Measurements from ENCODE around the gene PAX5.

Gene PAX5

GRCh38 chr9:36874921-36875320 lies 159.1 kb downstream of the PAX5 start:
- Histone ChIP-seq H3K4me3 (ENCODE audit: low read depth in 1 of 2, low read length in 2 of 2) (no peak overlapping the region), H3K27me3 (ENCODE audit: insufficient read depth, low read length, poor library complexity) (no peaks in the 10 kb centered on the region), H2AFZ (ENCODE audit: low read depth, low read length) (no peak overlapping the region), H3K79me2 (ENCODE audit: insufficient read depth, low read length) (no peaks in the 10 kb centered on the region), H4K20me1 (ENCODE audit: insufficient read depth, low read length) (no peaks in the 10 kb centered on the region), H3K4me2 (ENCODE audit: insufficient read depth, low read length) (no peak overlapping the region), H3K9me3 (ENCODE audit: insufficient read depth, low read length, severe bottlenecking) (no peaks in the 10 kb centered on the region), H3K4me1 (ENCODE audit: insufficient read depth, low read length) (no peaks in the 10 kb centered on the region), H3K36me3 (ENCODE audit: insufficient read depth, low read length) (no peaks in the 10 kb centered on the region), H3K9ac (ENCODE audit: low read depth, low read length) (no peak overlapping the region), H3K27ac (ENCODE audit: low read length) (no peak overlapping the region)
- TF ChIP-seq, protein P1, sequence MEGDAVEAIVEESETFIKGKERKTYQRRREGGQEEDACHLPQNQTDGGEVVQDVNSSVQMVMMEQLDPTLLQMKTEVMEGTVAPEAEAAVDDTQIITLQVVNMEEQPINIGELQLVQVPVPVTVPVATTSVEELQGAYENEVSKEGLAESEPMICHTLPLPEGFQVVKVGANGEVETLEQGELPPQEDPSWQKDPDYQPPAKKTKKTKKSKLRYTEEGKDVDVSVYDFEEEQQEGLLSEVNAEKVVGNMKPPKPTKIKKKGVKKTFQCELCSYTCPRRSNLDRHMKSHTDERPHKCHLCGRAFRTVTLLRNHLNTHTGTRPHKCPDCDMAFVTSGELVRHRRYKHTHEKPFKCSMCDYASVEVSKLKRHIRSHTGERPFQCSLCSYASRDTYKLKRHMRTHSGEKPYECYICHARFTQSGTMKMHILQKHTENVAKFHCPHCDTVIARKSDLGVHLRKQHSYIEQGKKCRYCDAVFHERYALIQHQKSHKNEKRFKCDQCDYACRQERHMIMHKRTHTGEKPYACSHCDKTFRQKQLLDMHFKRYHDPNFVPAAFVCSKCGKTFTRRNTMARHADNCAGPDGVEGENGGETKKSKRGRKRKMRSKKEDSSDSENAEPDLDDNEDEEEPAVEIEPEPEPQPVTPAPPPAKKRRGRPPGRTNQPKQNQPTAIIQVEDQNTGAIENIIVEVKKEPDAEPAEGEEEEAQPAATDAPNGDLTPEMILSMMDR (IDR thresholded peaks at IDR 0.05; ENCODE audit: borderline replicate concordance, extremely low read depth, low read length, poor library complexity, severe bottlenecking), result no peak
- no peak for TF ChIP-seq EZH2 (IDR thresholded peaks at IDR 0.05; ENCODE audit: borderline replicate concordance, low read depth, low read length, severe bottlenecking)
- ATAC-seq (ENCODE audit: insufficient read depth, low read depth) (no peak), DNase-seq (no peak)

DNA sequence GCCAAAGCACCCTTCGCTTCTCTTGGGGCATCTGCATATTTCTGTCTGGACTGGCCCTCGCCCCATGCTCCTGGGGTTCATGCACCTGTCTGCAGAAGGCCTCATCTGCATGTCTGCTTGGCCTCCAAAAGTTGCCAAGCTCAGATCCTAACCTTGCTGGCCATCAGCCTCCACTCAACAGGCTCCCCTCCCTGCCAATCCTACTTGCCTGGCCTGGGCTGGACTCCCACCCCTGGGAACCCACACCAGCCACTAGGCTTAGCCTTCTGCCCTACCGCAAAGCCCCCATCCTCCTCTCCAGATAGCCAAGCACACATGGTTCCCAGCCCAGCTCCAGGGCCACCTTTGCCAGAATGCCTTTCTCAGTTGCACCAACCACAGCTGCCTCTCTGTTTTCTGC lies 159.8 kb downstream of the PAX5 start:
- Histone ChIP-seq H3K4me2 (ENCODE audit: insufficient read depth, low read length) (no peak overlapping the region), H3K36me3 (ENCODE audit: insufficient read depth, low read length) (no peaks in the 10 kb centered on the region), H3K9me3 (ENCODE audit: insufficient read depth, low read length, severe bottlenecking) (no peaks in the 10 kb centered on the region), H3K27ac (ENCODE audit: low read length) (no peak overlapping the region), H3K79me2 (ENCODE audit: insufficient read depth, low read length) (no peaks in the 10 kb centered on the region), H3K4me3 (ENCODE audit: low read depth in 1 of 2, low read length in 2 of 2) (no peak overlapping the region), H4K20me1 (ENCODE audit: insufficient read depth, low read length) (no peaks in the 10 kb centered on the region), H2AFZ (ENCODE audit: low read depth, low read length) (no peak overlapping the region), H3K27me3 (ENCODE audit: insufficient read depth, low read length, poor library complexity) (no peaks in the 10 kb centered on the region), H3K9ac (ENCODE audit: low read depth, low read length) (no peak overlapping the region), H3K4me1 (ENCODE audit: insufficient read depth, low read length) (no peaks in the 10 kb centered on the region)
- DNase-seq (no peak), ATAC-seq (ENCODE audit: insufficient read depth, low read depth) (no peak)
- no peak for TF ChIP-seq EZH2 (IDR thresholded peaks at IDR 0.05; ENCODE audit: borderline replicate concordance, low read depth, low read length, severe bottlenecking)
- TF ChIP-seq, protein P1 (IDR thresholded peaks at IDR 0.05; ENCODE audit: borderline replicate concordance, extremely low read depth, low read length, poor library complexity, severe bottlenecking), result no peak

DNA sequence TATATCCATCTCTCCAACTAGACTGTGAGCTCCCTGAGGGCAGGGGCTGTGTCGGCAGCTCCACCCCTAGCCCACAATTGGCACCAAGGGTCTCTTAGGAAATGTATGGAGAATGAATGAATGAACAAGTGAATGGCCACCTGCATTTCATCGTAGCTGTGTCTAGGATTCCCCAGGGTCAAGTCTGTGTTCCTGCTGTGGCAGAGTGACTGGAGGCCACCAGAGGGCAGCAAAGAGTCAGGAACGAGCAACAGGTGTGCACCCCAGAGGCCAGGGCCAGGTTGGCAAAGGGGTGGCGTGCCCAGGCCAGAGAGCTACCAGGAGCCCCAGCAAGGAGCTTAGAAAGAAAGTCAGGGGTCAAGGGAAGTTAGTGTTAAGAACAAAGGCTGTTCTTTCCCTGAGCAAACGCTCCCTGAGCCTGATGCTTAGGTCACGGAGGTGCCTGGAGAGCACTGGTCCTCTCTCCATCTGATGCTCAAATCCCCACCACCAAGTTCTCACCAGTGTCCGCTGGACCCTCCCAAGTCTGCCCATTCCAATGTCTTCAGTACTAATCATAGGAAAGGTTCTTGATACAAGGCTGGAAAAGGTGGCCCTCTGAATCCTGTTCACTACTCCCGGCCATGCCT lies 160.7 kb downstream of the PAX5 start:
- peak; percentile 98 for ATAC-seq (ENCODE audit: insufficient read depth, low read depth)

More for the DNA sequence above, 160.7 kb downstream of the PAX5 start:
- Histone ChIP-seq H3K36me3 (ENCODE audit: insufficient read depth, low read length) (no peaks in the 10 kb centered on the region), H3K9me3 (ENCODE audit: insufficient read depth, low read length, severe bottlenecking) (no peaks in the 10 kb centered on the region), H3K4me3 (ENCODE audit: low read depth in 1 of 2, low read length in 2 of 2) (no peak overlapping the region), H4K20me1 (ENCODE audit: insufficient read depth, low read length) (no peaks in the 10 kb centered on the region), H3K79me2 (ENCODE audit: insufficient read depth, low read length) (no peaks in the 10 kb centered on the region), H3K27me3 (ENCODE audit: insufficient read depth, low read length, poor library complexity) (no peaks in the 10 kb centered on the region), H3K4me2 (ENCODE audit: insufficient read depth, low read length) (no peak overlapping the region), H3K4me1 (ENCODE audit: insufficient read depth, low read length) (no peaks in the 10 kb centered on the region), H2AFZ (ENCODE audit: low read depth, low read length) (no peak overlapping the region), H3K27ac (ENCODE audit: low read length) (no peak overlapping the region), H3K9ac (ENCODE audit: low read depth, low read length) (no peak overlapping the region)
- peak; percentile 66 for DNase-seq
- TF ChIP-seq, protein P1 (IDR thresholded peaks at IDR 0.05; ENCODE audit: borderline replicate concordance, extremely low read depth, low read length, poor library complexity, severe bottlenecking), result peak; percentile 93
- no peak for TF ChIP-seq EZH2 (IDR thresholded peaks at IDR 0.05; ENCODE audit: borderline replicate concordance, low read depth, low read length, severe bottlenecking)
